IPS-18a (cell line): ENCODE results near the gene PRDM16.

Experiments used
- H3K27ac ChIP-seq: one replicate; pipeline ENCODE4 v1.5.1; 2013; ENCODE audit warnings: low read length
- H3K27me3 ChIP-seq: one replicate; pipeline ENCODE4 v1.6.1; 2013; ENCODE audit warnings: mild to moderate bottlenecking, low read length; ENCODE audit not compliant: control insufficient read depth, insufficient read depth
- H3K36me3 ChIP-seq: one replicate; pipeline ENCODE4 v1.6.1; 2013; ENCODE audit warnings: low read depth, low read length; ENCODE audit not compliant: control insufficient read depth
- H3K4me1 ChIP-seq: one replicate; pipeline ENCODE4 v1.6.1; 2013; ENCODE audit warnings: low read depth, low read length; ENCODE audit not compliant: control insufficient read depth
- H3K4me3 ChIP-seq: one replicate; pipeline ENCODE4 v1.5.1; 2013; ENCODE audit warnings: low read length
- H3K9ac ChIP-seq: one replicate; pipeline ENCODE4 v1.6.1; 2013; ENCODE audit warnings: mild to moderate bottlenecking, low read length, moderate library complexity
- H3K9me3 ChIP-seq: one replicate; pipeline ENCODE4 v1.6.1; 2013; ENCODE audit warnings: low read depth, low read length; ENCODE audit not compliant: control insufficient read depth

PRDM16 gene

GRCh38 chr1:3477241-3477995 is 408.4 kb downstream of the PRDM16 start:
- Histone ChIP-seq H3K4me1 (no peaks in the 10 kb centered on the region), H3K4me3 (no peak overlapping the region), H3K9ac (no peak overlapping the region), H3K36me3 (peaks cover 6% of the 10 kb centered on the region), H3K27ac (no peak overlapping the region), H3K27me3 (no peaks in the 10 kb centered on the region), H3K9me3 (no peaks in the 10 kb centered on the region)

- no peaks in the 10 kb centered on the region for H3K9me3 ChIP-seq
These were observed 409.2 kb downstream of the PRDM16 start for GRCh38 chr1:3478187-3478586.

GRCh38 chr1:3479511-3480368 is 410.7 kb downstream of the PRDM16 start:
- Histone ChIP-seq H3K27me3 (no peaks in the 10 kb centered on the region), H3K4me3 (no peak overlapping the region), H3K27ac (no peak overlapping the region), H3K4me1 (no peaks in the 10 kb centered on the region), H3K9ac (no peak overlapping the region), H3K36me3 (no peaks in the 10 kb centered on the region), H3K9me3 (no peaks in the 10 kb centered on the region)

More at GRCh38 chr1:3478187-3478586, 409.2 kb downstream of the PRDM16 start:
- no peaks in the 10 kb centered on the region for H3K4me1 ChIP-seq
- no peak overlapping the region for H3K4me3 ChIP-seq
- H3K36me3 ChIP-seq = peaks cover 6% of the 10 kb centered on the region
- H3K27me3 ChIP-seq = no peaks in the 10 kb centered on the region
- H3K9ac ChIP-seq = no peak overlapping the region
- H3K27ac ChIP-seq = no peak overlapping the region

- no peaks in the 10 kb centered on the region for H3K9me3 ChIP-seq
- H3K4me1 ChIP-seq = no peaks in the 10 kb centered on the region
- H3K27ac ChIP-seq = no peak overlapping the region
- no peaks in the 10 kb centered on the region for H3K36me3 ChIP-seq
- no peak overlapping the region for H3K4me3 ChIP-seq
- H3K27me3 ChIP-seq = no peaks in the 10 kb centered on the region
- no peak overlapping the region for H3K9ac ChIP-seq
These were observed 411.3 kb downstream of the PRDM16 start for GRCh38 chr1:3480369-3480719.

- Histone ChIP-seq H3K9ac (no peak overlapping the region), H3K36me3 (no peaks in the 10 kb centered on the region), H3K27me3 (no peaks in the 10 kb centered on the region), H3K4me1 (no peaks in the 10 kb centered on the region), H3K9me3 (no peaks in the 10 kb centered on the region), H3K4me3 (no peak overlapping the region), H3K27ac (no peak overlapping the region)
These were observed 412.0 kb downstream of the PRDM16 start for GRCh38 chr1:3481046-3481445.

GRCh38 chr1:3481836-3482375 is 412.9 kb downstream of the PRDM16 start:
- no peaks in the 10 kb centered on the region for H3K9me3 ChIP-seq
- no peak overlapping the region for H3K27ac ChIP-seq
- H3K4me1 ChIP-seq = no peaks in the 10 kb centered on the region
- no peaks in the 10 kb centered on the region for H3K36me3 ChIP-seq
- H3K27me3 ChIP-seq = no peaks in the 10 kb centered on the region
- no peak overlapping the region for H3K4me3 ChIP-seq
- H3K9ac ChIP-seq = no peak overlapping the region

GRCh38 chr1:3482378-3482849 is 413.4 kb downstream of the PRDM16 start:
- Histone ChIP-seq H3K4me1 (no peaks in the 10 kb centered on the region), H3K4me3 (no peak overlapping the region), H3K27ac (no peak overlapping the region), H3K27me3 (no peaks in the 10 kb centered on the region), H3K9me3 (no peaks in the 10 kb centered on the region), H3K9ac (no peak overlapping the region), H3K36me3 (no peaks in the 10 kb centered on the region)

- Histone ChIP-seq H3K27me3 (no peaks in the 10 kb centered on the region), H3K4me3 (no peak overlapping the region), H3K27ac (no peak overlapping the region), H3K9me3 (no peaks in the 10 kb centered on the region), H3K4me1 (no peaks in the 10 kb centered on the region), H3K36me3 (no peaks in the 10 kb centered on the region), H3K9ac (no peak overlapping the region)
These were observed 414.4 kb downstream of the PRDM16 start for GRCh38 chr1:3483380-3483779.

- Histone ChIP-seq H3K27me3 (no peaks in the 10 kb centered on the region), H3K36me3 (no peaks in the 10 kb centered on the region), H3K4me3 (no peak overlapping the region), H3K27ac (no peak overlapping the region), H3K9ac (no peak overlapping the region), H3K4me1 (no peaks in the 10 kb centered on the region), H3K9me3 (no peaks in the 10 kb centered on the region)
These were observed 414.9 kb downstream of the PRDM16 start for GRCh38 chr1:3483801-3484444.

GRCh38 chr1:3485016-3485415 is 416.0 kb downstream of the PRDM16 start:
- Histone ChIP-seq H3K4me1 (no peaks in the 10 kb centered on the region), H3K9ac (no peak overlapping the region), H3K4me3 (no peak overlapping the region), H3K27ac (no peak overlapping the region), H3K27me3 (no peaks in the 10 kb centered on the region), H3K9me3 (no peaks in the 10 kb centered on the region), H3K36me3 (no peaks in the 10 kb centered on the region)
